ENCODE results near the gene CS. TPM values are rescaled to one million over a fixed set of nuclear protein-coding genes. Genes with fewer than 3 reads are reported as not detected.

The CS gene
- total and polyA plus RNA-seq, 2 of the 4 experiments (the other 2 are of a cell fraction): 139 to 146 TPM

DNA sequence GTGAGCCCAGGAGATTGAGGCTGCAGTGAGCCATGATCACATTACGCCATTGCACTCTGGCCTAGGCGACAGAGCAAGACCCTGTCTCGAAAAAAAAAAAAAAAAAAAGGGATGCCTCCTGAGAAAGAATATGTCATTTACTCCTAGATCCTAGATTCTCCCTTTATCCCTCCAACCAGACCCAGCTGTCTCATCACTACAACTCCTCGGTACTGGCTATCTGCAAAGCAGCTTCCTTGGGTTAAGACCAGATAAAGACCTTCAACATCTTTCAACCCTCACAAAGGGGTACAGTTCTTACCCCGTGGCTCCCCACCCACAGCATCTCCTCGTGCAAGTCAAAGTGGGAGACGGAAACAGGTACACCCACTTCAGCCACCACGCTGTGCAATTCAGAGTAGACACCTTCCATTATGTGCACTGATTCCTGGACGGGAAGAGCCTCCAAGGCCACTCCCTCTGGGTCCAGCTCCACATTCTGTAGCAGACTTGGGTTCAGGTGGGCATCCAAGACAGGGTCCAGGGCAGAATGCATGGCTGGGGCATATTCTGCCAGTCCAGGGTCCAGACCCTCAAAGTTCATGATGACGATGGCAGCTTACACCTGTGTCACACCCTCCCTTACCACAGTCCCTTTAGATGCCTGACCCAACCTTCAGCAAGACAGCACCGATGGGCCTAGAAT lies 32.5 kb upstream of the CS start:
- Histone ChIP-seq H4K5ac (ENCODE audit: low read depth, low read length) (peak overlapping the region; percentile 98), H3K27me3 (ENCODE audit: control insufficient read depth, insufficient read depth, low read length) (no peaks in the 10 kb centered on the region), H4K91ac (ENCODE audit: insufficient read depth, low read depth, low read length) (peak overlapping the region; percentile 99), H3K4me1 (ENCODE audit: control insufficient read depth, insufficient read depth, low read length) (peaks cover 5% of the 10 kb centered on the region; the same call in 1 of the 2 replicates), H3K36me3 (ENCODE audit: control insufficient read depth, insufficient read depth, low read length) (no peaks in the 10 kb centered on the region), H3K4me2 (ENCODE audit: low read depth, low read length) (peak overlapping the region; percentile 93), H3K23ac (ENCODE audit: low read depth, low read length) (peak overlapping the region; percentile 43; the same call in 1 of the 2 replicates), H2AK5ac (ENCODE audit: low read depth, low read length) (peak overlapping the region; percentile 99), H3K27ac (ENCODE audit: insufficient read depth, low read length) (peak overlapping the region; percentile 74), H2BK15ac (ENCODE audit: low read depth, low read length) (peak overlapping the region; percentile 74; the same call in 1 of the 3 replicates), H3K9me3 (ENCODE audit: control insufficient read depth, insufficient read depth, low read length) (no peaks in the 10 kb centered on the region), H3K9ac (ENCODE audit: low read depth, low read length) (peak overlapping the region; percentile 67), H3K18ac (ENCODE audit: low read depth, low read length) (no peak overlapping the region), H3K14ac (replicated peaks; ENCODE audit: low read depth, low read length) (peak overlapping the region; percentile 89), H2BK20ac (ENCODE audit: low read depth, low read length) (peak overlapping the region; percentile 73; the same call in 1 of the 2 replicates), H4K8ac (ENCODE audit: low read depth in 2 of 2, low read length in 2 of 2) (peak overlapping the region; percentile 99 to 100), H3K79me1 (ENCODE audit: low read depth in 1 of 2, low read length in 2 of 2) (peaks cover 10 to 24% of the 10 kb centered on the region in 2 experiments; a peak in 3 of 4 replicates), H3K9me1 (ENCODE audit: insufficient read depth, low read length) (peaks cover 10% of the 10 kb centered on the region), H4K20me1 (ENCODE audit: insufficient read depth, low read length) (no peaks in the 10 kb centered on the region), H2BK5ac (ENCODE audit: low read depth, low read length, poor library complexity, severe bottlenecking) (peak overlapping the region; percentile 60), H2AK9ac (replicated peaks; ENCODE audit: low read depth, low read length, poor library complexity) (peak overlapping the region; percentile 96), H2BK120ac (ENCODE audit: low read depth, low read length) (peak overlapping the region; percentile 78; the same call in 1 of the 2 replicates), H3K4me3 (ENCODE audit: insufficient read depth, low read depth, low read length) (peak overlapping the region; percentile 56; the same call in 1 of the 2 replicates), H3K56ac (ENCODE audit: extremely low read depth, insufficient read depth, low read length) (peak overlapping the region; percentile 88; the same call in 1 of the 2 replicates), H2AFZ (replicated peaks; ENCODE audit: low read length, poor library complexity) (peak overlapping the region; percentile 88), H3K4ac (ENCODE audit: low read depth, low read length) (peak overlapping the region; percentile 100)
- ATAC-seq (ENCODE audit: low read depth) (no peak), DNase-seq (no peak)
- intact Hi-C loops (cut with micrococcal nuclease) (no loop called here), in situ Hi-C loops (cut with MboI; ENCODE audit: low sequenced_read_pairs) (no loop called here), dilution Hi-C loops (cut with HindIII; ENCODE audit: low sequenced_read_pairs, unreplicated experiment) (no loop called here)
- no TSS peak for BruUV-seq (replicated peaks)
- no peak for TF ChIP-seq CTCF (conservative IDR thresholded peaks at IDR 0.05; ENCODE audit: low read depth, low read length)
- no peak for TF ChIP-seq RCOR1 (IDR thresholded peaks at IDR 0.05; ENCODE audit: insufficient replicate concordance, low read length)
- no peak for TF ChIP-seq MAZ (IDR thresholded peaks at IDR 0.05; ENCODE audit: borderline replicate concordance, low read depth, low read length)
- TF ChIP-seq POLR2A (IDR thresholded peaks at IDR 0.05; ENCODE audit: low read depth, low read length): no peak
- TF ChIP-seq RAD21 (IDR thresholded peaks at IDR 0.05; ENCODE audit: low read length): no peak
- no peak for TF ChIP-seq CEBPB (IDR thresholded peaks at IDR 0.05; ENCODE audit: low read depth, low read length)
- TF ChIP-seq, protein P1, sequence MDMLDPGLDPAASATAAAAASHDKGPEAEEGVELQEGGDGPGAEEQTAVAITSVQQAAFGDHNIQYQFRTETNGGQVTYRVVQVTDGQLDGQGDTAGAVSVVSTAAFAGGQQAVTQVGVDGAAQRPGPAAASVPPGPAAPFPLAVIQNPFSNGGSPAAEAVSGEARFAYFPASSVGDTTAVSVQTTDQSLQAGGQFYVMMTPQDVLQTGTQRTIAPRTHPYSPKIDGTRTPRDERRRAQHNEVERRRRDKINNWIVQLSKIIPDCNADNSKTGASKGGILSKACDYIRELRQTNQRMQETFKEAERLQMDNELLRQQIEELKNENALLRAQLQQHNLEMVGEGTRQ (IDR thresholded peaks at IDR 0.05; ENCODE audit: low read depth, low read length): no peak
- TF ChIP-seq RFX5 (IDR thresholded peaks at IDR 0.05; ENCODE audit: low read depth, low read length): no peak
- TF ChIP-seq SMC3 (IDR thresholded peaks at IDR 0.05; ENCODE audit: low read depth, low read length): no peak
- no peak for TF ChIP-seq CHD1 (IDR thresholded peaks at IDR 0.05; ENCODE audit: low read depth, low read length)
- TF ChIP-seq, protein P2, sequence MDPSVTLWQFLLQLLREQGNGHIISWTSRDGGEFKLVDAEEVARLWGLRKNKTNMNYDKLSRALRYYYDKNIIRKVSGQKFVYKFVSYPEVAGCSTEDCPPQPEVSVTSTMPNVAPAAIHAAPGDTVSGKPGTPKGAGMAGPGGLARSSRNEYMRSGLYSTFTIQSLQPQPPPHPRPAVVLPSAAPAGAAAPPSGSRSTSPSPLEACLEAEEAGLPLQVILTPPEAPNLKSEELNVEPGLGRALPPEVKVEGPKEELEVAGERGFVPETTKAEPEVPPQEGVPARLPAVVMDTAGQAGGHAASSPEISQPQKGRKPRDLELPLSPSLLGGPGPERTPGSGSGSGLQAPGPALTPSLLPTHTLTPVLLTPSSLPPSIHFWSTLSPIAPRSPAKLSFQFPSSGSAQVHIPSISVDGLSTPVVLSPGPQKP (IDR thresholded peaks at IDR 0.05; ENCODE audit: borderline replicate concordance, low read depth, low read length): no peak
- CTCF ChIA-PET: no interaction called here
- 89% methylated on average over 3 of the region's 11 CpGs; no CpG with 5 or more reads in 1 of the 2 experiments for WGBS, 2 experiments (ENCODE audit: extremely low coverage in 2 of 2, insufficient read length in 1 of 2)
- POLR2A ChIA-PET (ENCODE audit: unreplicated experiment): no interaction called here
